Testis (tissue), 3 donors: ENCODE data around the gene FHAD1. TPM values are rescaled to one million over a fixed set of nuclear protein-coding genes. Genes with fewer than 3 reads are reported as not detected.
"Not testable (repeated sequence)": the region's sequence is repeated elsewhere in the genome, so short reads cannot be mapped to it uniquely, and the experiment has no call there.

Source experiments
- DNase-seq: peaks from one replicate; pipeline ENCODE4 v3.0.0-alpha.2; 2019
- H3K27ac ChIP-seq, 2 donors: fragments of 200-600 bp; sonication (generic); one replicate each; pipeline ENCODE4 v1.5.1; 2019
- H3K27me3 ChIP-seq: fragments of 200-600 bp; sonication (generic); one replicate; pipeline ENCODE4 v1.5.1; 2019
- H3K36me3 ChIP-seq: fragments of 200-600 bp; sonication (generic); one replicate; pipeline ENCODE4 v1.5.1; 2017; ENCODE audit warnings: low read depth; ENCODE audit errors: missing control alignments
- H3K4me1 ChIP-seq: fragments of 200-600 bp; sonication (generic); one replicate; pipeline ENCODE4 v1.5.1; 2019
- H3K4me3 ChIP-seq, 2 donors: fragments of 200-600 bp; sonication (generic); one replicate each; pipeline ENCODE4 v1.5.1; 2017 to 2019
- H3K9me3 ChIP-seq: fragments of 200-600 bp; sonication (generic); one replicate; pipeline ENCODE4 v1.5.1; 2017
- POLR2A ChIP-seq: fragments of 450-650 bp; IDR thresholded peaks from one replicate; pipeline ENCODE4 v1.6.1; 2017; ENCODE audit warnings: antibody characterized with exemption, mild to moderate bottlenecking, moderate library complexity
- WGBS, 2 donors: methylation state at CpG; one replicate each; pipeline ENCODE4 v1.1.5; 2018; 5-methylcytosine and 5-hydroxymethylcytosine counted together
- intact Hi-C: fragments of 100-400 bp; cut with DNase I; formaldehyde crosslinking; loops from one replicate; pipeline ENCODE4 v1.15.1; 2023; ENCODE audit warnings: low total_unique reads
- polyA plus RNA-seq: library from polyadenylated mRNA; stranded (reverse); fragments of 350-450 nt; fragmentation: Illumina TruSeq; extraction: RNeasy Lipid Tissue Mini Kit (QIAGEN cat#74804); gene quantifications from one replicate; pipeline ENCODE4 v1.2.3, GENCODE V29; 2014; ENCODE audit warnings: low read depth, low replicate concordance; ENCODE audit not compliant: insufficient read depth
- total RNA-seq, 2 donors: library from RNA; depleted of rRNA; stranded (reverse); fragments of >200 nt; gene quantifications; one replicate each; pipeline ENCODE4 v1.2.3, GENCODE V29; 2016
- TF ChIP-seq, protein P1 (sequence below), 3 experiments: fragments of 450-650 bp in 2 of 3; fragments of 200-600 bp in 1 of 3; sonication (generic) in 1 of 3; IDR thresholded peaks; one replicate each; pipeline ENCODE4 v1.5.1; 2016 to 2019; ENCODE audit warnings: antibody characterized with exemption in 3 of 3, mild to moderate bottlenecking in 2 of 3, moderate library complexity in 1 of 3

Gene FHAD1
- total and polyA plus RNA-seq, 3 donors from 2014 or later = 22.0 to 73.3 (median 59.0) TPM

DNA sequence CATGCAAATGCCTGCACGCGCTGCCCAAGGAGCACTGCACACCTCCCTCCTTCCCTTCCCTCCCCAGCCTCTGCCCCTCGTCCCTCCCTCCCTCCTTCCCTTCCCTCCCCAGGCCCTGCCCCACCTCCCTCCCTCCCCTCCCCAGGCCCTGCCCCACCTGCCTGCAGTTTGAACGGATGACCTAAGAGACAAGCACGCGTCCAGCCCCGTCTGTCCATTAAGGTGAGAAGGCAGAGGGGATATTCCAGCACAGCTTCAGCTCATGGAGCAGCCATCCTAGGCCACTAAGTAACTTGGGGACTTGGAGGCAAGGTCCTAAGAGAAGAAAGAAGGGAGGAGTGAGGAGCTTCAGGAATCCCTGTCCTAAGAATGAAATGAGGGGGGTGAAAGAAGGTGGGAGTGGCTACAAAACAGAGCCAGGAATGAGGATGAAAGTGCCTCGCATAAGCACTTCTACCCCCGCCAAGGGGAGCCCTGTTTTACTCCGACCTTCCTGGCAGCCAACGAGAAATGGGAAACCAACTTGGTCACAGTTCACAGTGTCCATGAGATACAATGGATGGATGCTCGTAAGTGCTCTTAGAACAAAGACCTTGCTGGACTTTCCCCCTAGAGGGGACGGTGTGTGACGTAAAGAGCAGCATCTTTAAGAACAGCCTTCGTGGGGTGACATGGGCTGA is 141.3 kb downstream of the FHAD1 start:
- intact Hi-C loops = no loop called here
- H3K36me3 ChIP-seq = no peaks in the 10 kb centered on the region
- H3K4me1 ChIP-seq = peaks cover 10% of the 10 kb centered on the region
- H3K4me3 ChIP-seq = no peak overlapping the region
- WGBS, 2 donors = 84 to 86% methylated on average over 13 to 14 of the region's 15 CpGs
- no peak for TF ChIP-seq POLR2A
- TF ChIP-seq, protein P1, sequence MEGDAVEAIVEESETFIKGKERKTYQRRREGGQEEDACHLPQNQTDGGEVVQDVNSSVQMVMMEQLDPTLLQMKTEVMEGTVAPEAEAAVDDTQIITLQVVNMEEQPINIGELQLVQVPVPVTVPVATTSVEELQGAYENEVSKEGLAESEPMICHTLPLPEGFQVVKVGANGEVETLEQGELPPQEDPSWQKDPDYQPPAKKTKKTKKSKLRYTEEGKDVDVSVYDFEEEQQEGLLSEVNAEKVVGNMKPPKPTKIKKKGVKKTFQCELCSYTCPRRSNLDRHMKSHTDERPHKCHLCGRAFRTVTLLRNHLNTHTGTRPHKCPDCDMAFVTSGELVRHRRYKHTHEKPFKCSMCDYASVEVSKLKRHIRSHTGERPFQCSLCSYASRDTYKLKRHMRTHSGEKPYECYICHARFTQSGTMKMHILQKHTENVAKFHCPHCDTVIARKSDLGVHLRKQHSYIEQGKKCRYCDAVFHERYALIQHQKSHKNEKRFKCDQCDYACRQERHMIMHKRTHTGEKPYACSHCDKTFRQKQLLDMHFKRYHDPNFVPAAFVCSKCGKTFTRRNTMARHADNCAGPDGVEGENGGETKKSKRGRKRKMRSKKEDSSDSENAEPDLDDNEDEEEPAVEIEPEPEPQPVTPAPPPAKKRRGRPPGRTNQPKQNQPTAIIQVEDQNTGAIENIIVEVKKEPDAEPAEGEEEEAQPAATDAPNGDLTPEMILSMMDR (IDR thresholded peaks at IDR 0.05) = no peak
- no peak overlapping the region for H3K27ac ChIP-seq
- H3K9me3 ChIP-seq = no peaks in the 10 kb centered on the region
- no peaks in the 10 kb centered on the region for H3K27me3 ChIP-seq
- DNase-seq = no peak

GRCh38 chr1:15389828-15390227 is 142.8 kb downstream of the FHAD1 start:
- H3K4me3 ChIP-seq, DNase-seq, H3K27me3 ChIP-seq, H3K27ac ChIP-seq, H3K4me1 ChIP-seq, intact Hi-C loops, H3K36me3 ChIP-seq, H3K9me3 ChIP-seq: not testable (repeated sequence)
- 92 to 95% methylated on average over 8 of the region's 8 CpGs for WGBS, 2 donors

- Histone ChIP-seq H3K27me3 (no peaks in the 10 kb centered on the region), H3K4me1 (peaks cover 9% of the 10 kb centered on the region), H3K27ac (no peak overlapping the region), H3K9me3 (no peaks in the 10 kb centered on the region), H3K4me3 (no peak overlapping the region), H3K36me3 (no peaks in the 10 kb centered on the region)
- WGBS, 2 donors = 93 to 100% methylated on average over 8 of the region's 8 CpGs
- no peak for DNase-seq
- TF ChIP-seq POLR2A = no peak
- TF ChIP-seq, protein P1 (IDR thresholded peaks at IDR 0.05) = no peak
- intact Hi-C loops = no loop called here
These were observed 143.6 kb downstream of the FHAD1 start for GRCh38 chr1:15390667-15391066.

DNA sequence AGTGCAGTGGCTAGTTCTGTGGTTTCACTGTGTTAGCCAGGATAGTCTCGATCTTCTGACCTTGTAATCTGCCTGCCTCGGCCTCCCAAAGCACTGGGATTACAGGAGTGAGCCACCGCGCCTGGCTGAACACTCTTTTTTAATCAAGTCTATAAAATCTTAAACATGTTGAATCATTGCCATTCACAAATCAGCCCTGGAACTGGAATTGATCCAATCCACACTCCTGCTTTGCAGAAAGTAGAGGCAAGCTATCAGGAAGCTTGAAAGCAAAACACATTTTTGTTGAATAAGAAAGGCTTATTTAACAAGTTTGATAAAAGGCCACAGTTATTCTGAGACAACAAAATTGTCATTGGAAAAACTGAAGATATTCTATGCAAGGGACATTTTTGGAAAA is 144.3 kb downstream of the FHAD1 start:
- Histone ChIP-seq H3K27ac (no peak overlapping the region), H3K36me3 (no peaks in the 10 kb centered on the region), H3K27me3 (no peaks in the 10 kb centered on the region), H3K4me1 (peaks cover 2% of the 10 kb centered on the region), H3K4me3 (no peak overlapping the region), H3K9me3 (no peaks in the 10 kb centered on the region)
- 73 to 81% methylated on average over 4 of the region's 4 CpGs for WGBS, 2 donors
- no peak for TF ChIP-seq POLR2A
- TF ChIP-seq, protein P1 (IDR thresholded peaks at IDR 0.05) = no peak
- intact Hi-C loops = no loop called here
- no peak for DNase-seq

- Histone ChIP-seq H3K9me3 (no peaks in the 10 kb centered on the region), H3K4me3 (no peak overlapping the region), H3K27me3 (no peaks in the 10 kb centered on the region), H3K27ac (no peak overlapping the region), H3K4me1 (no peaks in the 10 kb centered on the region), H3K36me3 (no peaks in the 10 kb centered on the region)
- TF ChIP-seq, protein P1 (IDR thresholded peaks at IDR 0.05) = no peak
- no peak for TF ChIP-seq POLR2A
- 87 to 88% methylated on average over 9 of the region's 9 CpGs for WGBS, 2 donors
- no peak for DNase-seq
- intact Hi-C loops = no loop called here
These were observed 146.6 kb downstream of the FHAD1 start for GRCh38 chr1:15393475-15394257.
